ENCODE results near the gene FNTB.

Gene FNTB, protein sequence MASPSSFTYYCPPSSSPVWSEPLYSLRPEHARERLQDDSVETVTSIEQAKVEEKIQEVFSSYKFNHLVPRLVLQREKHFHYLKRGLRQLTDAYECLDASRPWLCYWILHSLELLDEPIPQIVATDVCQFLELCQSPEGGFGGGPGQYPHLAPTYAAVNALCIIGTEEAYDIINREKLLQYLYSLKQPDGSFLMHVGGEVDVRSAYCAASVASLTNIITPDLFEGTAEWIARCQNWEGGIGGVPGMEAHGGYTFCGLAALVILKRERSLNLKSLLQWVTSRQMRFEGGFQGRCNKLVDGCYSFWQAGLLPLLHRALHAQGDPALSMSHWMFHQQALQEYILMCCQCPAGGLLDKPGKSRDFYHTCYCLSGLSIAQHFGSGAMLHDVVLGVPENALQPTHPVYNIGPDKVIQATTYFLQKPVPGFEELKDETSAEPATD

DNA sequence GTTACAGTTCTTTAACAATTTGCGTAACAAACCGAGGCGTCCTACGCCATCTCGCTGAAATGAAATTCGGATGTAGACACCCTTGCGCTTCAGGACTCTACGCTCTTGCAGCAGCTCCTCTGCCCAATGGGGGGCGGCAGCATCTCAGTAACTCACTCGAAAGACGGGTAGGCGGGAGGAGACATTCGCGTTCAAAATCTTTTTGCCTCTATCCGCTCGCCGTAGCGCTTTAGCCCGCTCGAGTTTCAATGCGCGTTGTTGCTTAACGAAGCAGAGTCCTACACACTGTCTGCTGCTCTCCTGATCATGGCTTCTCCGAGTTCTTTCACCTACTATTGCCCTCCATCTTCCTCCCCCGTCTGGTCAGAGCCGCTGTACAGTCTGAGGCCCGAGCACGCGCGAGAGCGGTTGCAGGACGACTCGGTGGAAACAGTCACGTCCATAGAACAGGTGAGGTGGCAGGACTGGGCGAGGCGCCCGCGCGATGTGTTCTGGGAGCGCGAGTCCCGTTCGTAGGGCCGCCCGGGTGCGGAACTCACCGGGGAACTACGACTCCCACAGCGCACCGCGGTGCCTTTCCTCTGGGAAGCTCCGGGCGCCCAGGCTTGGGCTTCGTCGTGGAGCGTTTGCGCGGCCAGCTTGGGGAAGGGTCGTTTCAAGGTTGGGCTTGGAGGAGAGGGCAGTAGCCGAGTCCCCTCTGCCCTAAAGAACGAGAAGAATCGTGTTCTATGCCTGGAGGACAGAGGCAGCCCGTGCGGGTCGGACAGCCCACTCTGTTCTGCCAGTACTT lies at the start of gene FNTB:
Gene FNTB, plus strand, starts transcription at position 248 of the 790 bp plus-strand sequence. Its CDS starts 59 bp downstream, at position 307.
- peak; percentile 97 for DNase-seq

DNA sequence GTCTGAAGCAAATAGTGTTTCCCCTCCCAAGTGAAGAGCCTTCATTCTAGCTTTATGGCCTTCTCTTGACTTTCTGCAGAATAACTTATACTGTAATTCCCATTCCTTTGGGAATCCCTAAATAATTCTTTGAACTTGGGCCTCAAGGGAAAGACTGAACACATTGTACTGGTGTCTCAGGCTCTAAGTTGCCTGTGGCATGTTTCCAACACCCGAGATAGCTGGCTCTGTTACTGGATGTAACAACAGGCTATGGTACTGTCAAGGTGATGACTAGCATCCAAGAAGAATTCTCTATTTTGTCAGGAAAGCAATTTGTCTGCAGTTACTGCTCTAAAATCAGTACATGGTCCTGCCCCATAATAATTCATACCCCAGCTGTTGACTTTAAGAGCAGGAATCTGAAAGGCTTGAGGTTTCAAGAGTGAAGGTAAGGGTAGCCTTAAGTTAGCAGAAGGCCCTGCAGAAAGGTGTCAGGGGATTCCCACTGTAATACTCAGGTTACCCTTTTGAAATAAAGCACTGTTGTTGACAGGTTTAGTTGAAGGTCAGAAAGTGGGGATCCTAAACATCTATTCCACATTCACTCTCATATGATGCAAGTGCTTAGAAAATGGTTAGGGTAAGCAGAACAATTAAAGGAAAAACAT lies 49.4 kb upstream of the FNTB start:
- no peak for DNase-seq

DNA sequence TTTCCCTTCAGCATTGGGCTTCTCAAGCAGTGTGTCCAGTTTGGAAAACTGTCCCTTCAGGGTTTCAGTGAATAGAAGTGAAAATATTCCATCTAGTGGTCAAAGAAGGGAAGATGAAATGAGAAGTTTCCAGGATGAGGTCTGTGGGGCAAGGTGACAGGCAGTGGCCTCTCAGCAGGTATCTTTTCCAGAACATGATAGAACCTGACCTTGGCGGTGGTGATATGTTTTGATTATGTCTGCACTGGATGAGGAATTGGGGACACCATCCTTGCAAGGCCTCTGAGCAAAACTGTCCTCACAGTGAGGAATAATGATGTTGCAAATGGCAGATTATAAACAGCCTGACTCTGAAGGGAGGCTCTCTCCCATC lies 48.9 kb upstream of the FNTB start:
- no peak for DNase-seq

GRCh38 chr14:64938972-64939816 lies 47.5 kb upstream of the FNTB start:
- no peak for DNase-seq

DNA sequence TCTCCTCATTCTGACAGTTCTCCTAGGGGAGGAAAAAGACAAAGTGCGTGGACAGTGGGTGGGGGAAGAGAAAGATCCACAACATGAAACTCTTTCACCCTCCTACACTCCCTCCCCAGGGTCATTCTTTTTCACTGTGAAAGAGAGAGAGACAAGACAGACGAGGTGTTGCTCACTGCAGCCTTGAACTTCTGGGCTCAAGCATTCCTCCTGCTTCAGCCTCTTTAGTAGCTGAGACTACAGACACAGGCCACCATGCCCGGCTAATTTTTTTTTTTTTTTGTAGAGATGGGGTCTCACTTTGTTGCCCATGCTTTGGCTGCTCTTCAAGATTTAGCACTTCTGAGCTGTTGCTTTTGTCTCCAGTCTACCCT lies 46.9 kb upstream of the FNTB start:
- DNase-seq, result no peak

DNA sequence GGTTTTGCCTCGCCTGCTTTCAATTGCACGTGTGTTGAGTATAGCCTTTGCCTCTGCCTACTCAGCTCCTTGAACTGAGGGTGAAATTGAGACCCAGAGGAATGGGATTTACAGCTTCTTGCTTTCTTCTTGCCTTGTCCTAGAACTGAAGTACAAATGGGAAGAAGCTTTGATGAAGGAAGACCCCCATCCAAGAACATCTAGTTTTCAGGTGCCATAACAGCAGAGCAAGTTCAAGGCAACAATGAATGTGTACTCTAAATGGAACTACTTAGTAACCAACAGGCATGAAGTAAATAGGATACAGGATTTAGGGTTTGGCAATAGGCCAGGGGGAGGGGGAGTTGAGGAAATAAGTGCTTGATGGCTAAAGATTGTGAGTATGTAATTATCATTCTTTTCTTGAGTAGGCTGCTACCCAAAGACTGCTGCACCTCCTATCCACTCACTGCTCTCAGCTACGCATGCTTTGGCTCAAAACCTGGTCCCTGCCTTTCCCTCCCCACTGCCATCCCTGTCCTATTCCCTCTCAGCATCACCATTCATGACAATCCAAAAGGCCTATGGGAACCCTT lies 46.3 kb upstream of the FNTB start:
- DNase-seq, result no peak

DNA sequence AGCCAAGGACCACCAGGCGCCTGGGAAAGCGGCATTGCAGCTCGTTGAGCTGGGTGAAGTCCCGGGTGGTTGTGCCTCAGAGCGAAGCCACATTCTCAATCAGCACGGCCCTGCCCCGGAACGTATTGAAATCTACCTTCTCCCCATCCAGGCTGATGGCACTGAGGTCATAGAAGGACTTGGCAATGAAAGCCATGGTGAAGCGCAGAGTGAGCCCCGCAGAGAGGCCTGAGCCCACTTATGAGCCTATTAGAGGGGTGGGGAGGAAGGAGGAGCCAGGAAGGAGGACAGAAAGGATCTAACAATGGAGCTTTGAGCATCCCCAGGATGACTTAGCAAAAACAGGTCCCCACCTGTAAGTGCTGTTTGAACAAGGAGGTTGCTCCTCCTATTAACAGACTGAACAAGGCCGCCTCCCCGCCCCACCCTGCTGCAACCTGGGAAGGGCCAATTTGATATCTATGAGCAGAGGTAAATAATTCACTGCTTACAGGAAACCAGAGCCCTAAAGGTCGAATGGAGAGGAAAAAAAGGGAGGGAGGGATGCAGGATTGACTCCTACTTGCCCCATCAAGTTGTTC lies 44.1 kb upstream of the FNTB start, which contains the start of gene GPX2:
Gene GPX2, minus strand, starts transcription at position 215 of the 581 bp plus-strand sequence. Its CDS starts 19 bp downstream, at position 196.
- DNase-seq, result no peak

DNA sequence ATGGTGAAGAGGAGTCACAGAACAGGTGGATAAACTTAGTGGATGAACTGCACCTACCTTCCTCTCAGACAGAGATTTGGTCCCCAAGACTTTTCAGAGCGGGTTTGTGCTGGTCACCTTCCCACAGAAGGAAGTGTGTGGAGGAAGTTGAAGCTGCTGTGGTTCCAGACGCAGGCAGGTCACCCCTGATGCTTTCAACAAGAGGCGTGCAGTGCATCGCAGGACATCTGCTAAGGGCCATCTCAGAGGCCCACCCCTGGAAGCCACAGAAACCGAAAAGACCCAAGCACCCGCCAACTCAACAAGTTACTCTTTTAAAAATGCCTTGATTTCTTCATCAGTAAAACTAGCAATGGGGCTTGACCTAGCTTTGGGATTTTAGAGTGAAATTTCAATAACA lies 43.1 kb upstream of the FNTB start:
- no peak for DNase-seq

- DNase-seq, result no peak
Measured at GRCh38 chr14:64944041-64944440, 42.7 kb upstream of the FNTB start.

GRCh38 chr14:64944861-64945260 lies 41.8 kb upstream of the FNTB start:
- DNase-seq, result no peak

DNA sequence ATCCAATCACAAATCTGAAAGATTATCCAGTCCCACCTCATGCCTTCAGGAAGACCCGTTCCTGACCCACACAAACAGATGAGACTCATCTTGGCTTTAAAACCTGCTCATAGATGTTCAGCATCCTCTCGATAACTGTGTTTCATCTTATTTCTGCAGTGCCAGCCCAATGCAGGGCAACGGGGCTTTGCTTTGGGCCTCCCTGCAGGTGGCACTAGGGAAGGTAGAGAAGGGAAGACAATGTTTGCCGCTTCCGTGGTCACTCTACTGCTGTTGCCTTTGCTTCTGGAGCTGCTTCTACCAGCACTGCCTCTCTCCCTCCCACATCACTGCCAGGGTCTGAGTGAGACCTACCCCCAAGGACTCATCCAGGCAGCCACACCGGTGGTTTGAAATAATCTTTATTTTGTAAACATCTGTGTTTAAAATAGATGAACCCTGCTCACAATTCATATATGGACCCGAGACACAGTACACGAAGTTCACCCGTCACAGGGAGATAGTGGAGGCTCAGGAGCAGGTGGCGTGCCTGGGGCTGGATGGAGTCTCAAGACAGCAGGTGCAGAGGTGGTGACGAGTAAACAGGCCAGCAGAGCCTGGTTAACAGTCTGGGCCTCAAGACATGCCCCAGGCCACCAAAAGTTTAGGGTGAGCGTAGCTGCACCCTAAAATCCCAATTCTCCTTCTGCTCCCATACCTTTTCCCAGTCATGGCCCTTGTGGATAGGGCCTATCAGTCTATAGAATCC lies 41.1 kb upstream of the FNTB start:
- no peak for DNase-seq

- no peak for DNase-seq
Measured at GRCh38 chr14:64946310-64947045, 40.2 kb upstream of the FNTB start.

- DNase-seq, result no peak
Measured at GRCh38 chr14:64947710-64948611, 38.7 kb upstream of the FNTB start.

- DNase-seq, result no peak
Measured at GRCh38 chr14:64948612-64949210, 38.0 kb upstream of the FNTB start.

GRCh38 chr14:64950889-64951288 lies 35.8 kb upstream of the FNTB start:
- DNase-seq, result no peak

DNA sequence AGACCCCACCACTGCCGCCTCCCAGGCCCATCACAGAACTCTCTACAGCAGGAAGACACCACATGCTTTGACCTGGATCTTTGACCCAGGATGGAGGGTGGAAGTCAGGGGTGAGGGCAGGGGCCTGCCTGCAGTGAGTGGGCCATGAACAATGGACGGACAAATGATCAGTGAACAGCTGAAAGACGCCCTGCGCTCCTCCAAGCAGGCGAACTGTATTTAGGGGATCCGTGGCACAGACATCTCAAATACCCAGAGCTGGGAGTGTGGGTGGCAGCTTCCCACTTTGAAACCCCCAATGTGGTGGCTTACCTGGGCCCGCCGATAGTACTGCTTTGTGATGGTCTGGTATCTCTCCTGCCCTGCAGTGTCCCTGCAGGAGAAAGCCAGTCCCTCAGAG lies 35.4 kb upstream of the FNTB start:
- no peak for DNase-seq

- no peak for DNase-seq
Measured at GRCh38 chr14:64951724-64952123, 35.0 kb upstream of the FNTB start.

- no peak for DNase-seq
Measured at GRCh38 chr14:64952598-64953309, 33.9 kb upstream of the FNTB start.
